Mesenchymal stem cell (in vitro differentiated cells and primary cell): ENCODE results near the gene PTPN14.

ENCODE experiments used
- DNase-seq: peaks from one replicate; pipeline ENCODE4 v3.0.0-alpha.2; 2013
- H2AFZ ChIP-seq: one replicate; pipeline ENCODE4 v1.6.1; 2013; ENCODE audit warnings: low read depth, mild to moderate bottlenecking, control low read depth, inconsistent platforms, low read length, moderate library complexity
- H2AK5ac ChIP-seq: 2 replicates; pipeline ENCODE4 v1.6.1; 2013; ENCODE audit warnings: low read length, moderate library complexity, mild to moderate bottlenecking, inconsistent platforms; ENCODE audit not compliant: severe bottlenecking
- H2BK120ac ChIP-seq: one replicate; pipeline ENCODE4 v1.6.1; 2013; ENCODE audit warnings: low read depth, mild to moderate bottlenecking, inconsistent platforms, low read length, moderate library complexity
- H2BK12ac ChIP-seq, 2 experiments: one replicate each; pipeline ENCODE4 v1.6.1; 2013; ENCODE audit warnings: inconsistent platforms in 2 of 2, low read length in 2 of 2, mild to moderate bottlenecking in 2 of 2, moderate library complexity in 2 of 2, control low read depth in 1 of 2
- H2BK15ac ChIP-seq: one replicate; pipeline ENCODE4 v1.6.1; 2013; ENCODE audit warnings: mild to moderate bottlenecking, low read depth, inconsistent platforms; ENCODE audit not compliant: poor library complexity, severe bottlenecking
- H2BK5ac ChIP-seq: 2 replicates; pipeline ENCODE4 v1.6.1; 2013; ENCODE audit warnings: low read depth, mild to moderate bottlenecking, low read length, control low read depth, inconsistent platforms; ENCODE audit not compliant: poor library complexity, severe bottlenecking
- H3K14ac ChIP-seq, 2 experiments: one replicate each; pipeline ENCODE4 v1.6.1; 2013; ENCODE audit warnings: inconsistent platforms in 2 of 2, low read length in 2 of 2, control low read depth in 1 of 2, mild to moderate bottlenecking in 1 of 2, moderate library complexity in 1 of 2
- H3K18ac ChIP-seq, 2 experiments: one replicate each; pipeline ENCODE4 v1.6.1; 2013; ENCODE audit warnings: inconsistent platforms in 2 of 2, low read length in 2 of 2, control low read depth in 1 of 2, low read depth in 1 of 2, mild to moderate bottlenecking in 1 of 2
- H3K23ac ChIP-seq, 2 experiments: one replicate each; pipeline ENCODE4 v1.6.1; 2013; ENCODE audit warnings: inconsistent platforms in 2 of 2, low read length in 2 of 2, mild to moderate bottlenecking in 2 of 2, moderate library complexity in 2 of 2, control low read depth in 1 of 2
- H3K27ac ChIP-seq: 2 replicates; pipeline ENCODE4 v1.5.1; 2013; ENCODE audit warnings: mild to moderate bottlenecking, moderate library complexity, low read length, control low read depth, inconsistent platforms; ENCODE audit not compliant: poor library complexity, severe bottlenecking
- H3K27me3 ChIP-seq, 2 experiments: 2 replicates each; pipeline versions ENCODE4 v1.6.1 to v1.7.0; 2013; ENCODE audit warnings: low read length in 2 of 2, mild to moderate bottlenecking in 2 of 2, moderate library complexity in 2 of 2, control low read depth in 1 of 2, inconsistent platforms in 1 of 2; ENCODE audit not compliant: control insufficient read depth in 1 of 2, insufficient read depth in 1 of 2
- H3K36me3 ChIP-seq, 2 experiments: 2 replicates each; pipeline versions ENCODE4 v1.6.1 to v1.7.0; 2013; ENCODE audit warnings: low read length in 2 of 2, control low read depth in 1 of 2, inconsistent platforms in 1 of 2, low read depth in 1 of 2, mild to moderate bottlenecking in 1 of 2; ENCODE audit not compliant: insufficient read depth in 2 of 2, control insufficient read depth in 1 of 2
- H3K4ac ChIP-seq, 2 experiments: one replicate each; pipeline ENCODE4 v1.6.1; 2013; ENCODE audit warnings: inconsistent platforms in 2 of 2, low read length in 2 of 2, mild to moderate bottlenecking in 2 of 2, moderate library complexity in 2 of 2, control low read depth in 1 of 2, low read depth in 1 of 2
- H3K4me1 ChIP-seq: 2 replicates; pipeline ENCODE4 v1.6.1; 2013; ENCODE audit warnings: low read depth, low read length, control low read depth; ENCODE audit not compliant: control insufficient read depth, insufficient read depth
- H3K4me2 ChIP-seq: 2 replicates; pipeline ENCODE4 v1.6.1; 2013; ENCODE audit warnings: low read length, mild to moderate bottlenecking, inconsistent platforms; ENCODE audit not compliant: poor library complexity, severe bottlenecking
- H3K4me3 ChIP-seq, 2 experiments: 2 replicates each; pipeline versions ENCODE4 v1.5.1 to v1.7.0; 2013; ENCODE audit warnings: low read length in 2 of 2, mild to moderate bottlenecking in 2 of 2, control low read depth in 1 of 2, low read depth in 1 of 2; ENCODE audit not compliant: insufficient read depth in 1 of 2
- H3K79me1 ChIP-seq: replicated peaks from 2 replicates; pipeline ENCODE4 v1.6.1; 2013; ENCODE audit warnings: mild to moderate bottlenecking, control low read depth, low read length, inconsistent platforms; ENCODE audit not compliant: poor library complexity, severe bottlenecking
- H3K9ac ChIP-seq: 2 replicates; pipeline ENCODE4 v1.7.0; 2013; ENCODE audit warnings: mild to moderate bottlenecking, low read length, moderate library complexity
- H3K9me3 ChIP-seq: 2 replicates; pipeline ENCODE4 v1.7.0; 2013; ENCODE audit warnings: mild to moderate bottlenecking, low read length; ENCODE audit not compliant: control insufficient read depth
- H4K8ac ChIP-seq: one replicate; pipeline ENCODE4 v1.6.1; 2013; ENCODE audit warnings: inconsistent platforms, mild to moderate bottlenecking, low read length, moderate library complexity
- H4K91ac ChIP-seq: one replicate; pipeline ENCODE4 v1.6.1; 2013; ENCODE audit warnings: mild to moderate bottlenecking, low read length, inconsistent platforms
- WGBS: methylation state at CpG from one replicate; pipeline ENCODE4 v1.1.7; 2013; ENCODE audit warnings: mixed read lengths; 5-methylcytosine and 5-hydroxymethylcytosine counted together

PTPN14 gene

GRCh38 chr1:214544791-214545190, 6.6 kb downstream of the PTPN14 start:
- H3K9ac ChIP-seq = no peak overlapping the region
- peaks cover 7 to 16% of the 10 kb centered on the region in 2 experiments for H3K36me3 ChIP-seq
- no peak overlapping the region for H3K14ac ChIP-seq
- H3K18ac ChIP-seq = no peak overlapping the region
- no peak overlapping the region for H3K4ac ChIP-seq
- H4K8ac ChIP-seq = no peak overlapping the region
- no peak overlapping the region for H3K23ac ChIP-seq
- no peak overlapping the region for H3K4me2 ChIP-seq
- no peak overlapping the region for H3K27ac ChIP-seq
- H2BK5ac ChIP-seq = no peak overlapping the region
- H4K91ac ChIP-seq = no peak overlapping the region
- peaks cover 17% of the 10 kb centered on the region for H3K4me1 ChIP-seq
- H3K79me1 ChIP-seq = no peaks in the 10 kb centered on the region
- no peak overlapping the region for H2AFZ ChIP-seq
- no peak overlapping the region for H2BK12ac ChIP-seq
- H3K4me3 ChIP-seq = no peak overlapping the region
- no peaks in the 10 kb centered on the region for H3K9me3 ChIP-seq
- H2BK15ac ChIP-seq = no peak overlapping the region
- no CpG with 5 or more reads among the region's 1 CpG for WGBS
- no peak for DNase-seq
- H2BK120ac ChIP-seq = no peak overlapping the region
- no peaks in the 10 kb centered on the region for H3K27me3 ChIP-seq
- no peak overlapping the region for H2AK5ac ChIP-seq

GRCh38 chr1:214542275-214543199, 8.9 kb downstream of the PTPN14 start:
- H3K9ac ChIP-seq = no peak overlapping the region
- H3K23ac ChIP-seq = no peak overlapping the region
- 87% methylated on average over 8 of the region's 11 CpGs for WGBS
- H3K4me3 ChIP-seq = no peak overlapping the region
- peak overlapping the region in 1 of 2 experiments; percentile 13 for H3K4ac ChIP-seq
- H3K27me3 ChIP-seq = no peaks in the 10 kb centered on the region
- H3K14ac ChIP-seq = peak overlapping the region in 1 of 2 experiments; percentile 30
- no peak overlapping the region for H2AFZ ChIP-seq
- H3K4me2 ChIP-seq = no peak overlapping the region
- H3K27ac ChIP-seq = no peak overlapping the region
- H4K8ac ChIP-seq = peak overlapping the region; percentile 35
- H3K18ac ChIP-seq = peak overlapping the region in 1 of 2 experiments; percentile 28
- H3K4me1 ChIP-seq = peaks cover 17% of the 10 kb centered on the region
- H2AK5ac ChIP-seq = no peak overlapping the region
- H4K91ac ChIP-seq = peak overlapping the region; percentile 34
- no peaks in the 10 kb centered on the region for H3K79me1 ChIP-seq
- H3K9me3 ChIP-seq = no peaks in the 10 kb centered on the region
- peaks cover 7 to 16% of the 10 kb centered on the region in 2 experiments for H3K36me3 ChIP-seq
- no peak overlapping the region for H2BK12ac ChIP-seq
- peak overlapping the region; percentile 60 for H2BK15ac ChIP-seq
- no peak overlapping the region for H2BK120ac ChIP-seq
- DNase-seq = no peak
- H2BK5ac ChIP-seq = no peak overlapping the region

- peaks cover 17% of the 10 kb centered on the region for H3K4me1 ChIP-seq
- no peak overlapping the region for H3K27ac ChIP-seq
- no peak overlapping the region for H4K91ac ChIP-seq
- H2AK5ac ChIP-seq = no peak overlapping the region
- no peak overlapping the region for H2BK15ac ChIP-seq
- no peak overlapping the region for H4K8ac ChIP-seq
- H3K4me3 ChIP-seq = no peak overlapping the region
- no peaks in the 10 kb centered on the region for H3K27me3 ChIP-seq
- H3K18ac ChIP-seq = no peak overlapping the region
- no peak overlapping the region for H3K4ac ChIP-seq
- no peak overlapping the region for H2BK12ac ChIP-seq
- H3K23ac ChIP-seq = no peak overlapping the region
- no peak for DNase-seq
- H2BK5ac ChIP-seq = no peak overlapping the region
- no peak overlapping the region for H2AFZ ChIP-seq
- no peaks in the 10 kb centered on the region for H3K9me3 ChIP-seq
- no peak overlapping the region for H3K4me2 ChIP-seq
- WGBS = 100% methylated on average over 1 of the region's 2 CpGs
- H3K79me1 ChIP-seq = no peaks in the 10 kb centered on the region
- peaks cover 7 to 16% of the 10 kb centered on the region in 2 experiments for H3K36me3 ChIP-seq
- H3K14ac ChIP-seq = no peak overlapping the region
- H2BK120ac ChIP-seq = no peak overlapping the region
- no peak overlapping the region for H3K9ac ChIP-seq
Observed at GRCh38 chr1:214541693-214542092, 9.7 kb downstream of the PTPN14 start.

- Histone ChIP-seq H3K4ac (no peak overlapping the region), H3K4me3 (no peak overlapping the region), H3K27ac (no peak overlapping the region), H3K9ac (no peak overlapping the region), H2BK120ac (no peak overlapping the region), H4K91ac (no peak overlapping the region), H2BK5ac (no peak overlapping the region), H4K8ac (no peak overlapping the region), H2BK15ac (no peak overlapping the region), H3K14ac (no peak overlapping the region), H2AFZ (no peak overlapping the region), H3K9me3 (no peaks in the 10 kb centered on the region), H3K4me2 (no peak overlapping the region), H3K36me3 (peaks cover 7 to 12% of the 10 kb centered on the region in 2 experiments), H3K79me1 (no peaks in the 10 kb centered on the region), H2AK5ac (no peak overlapping the region), H2BK12ac (no peak overlapping the region), H3K23ac (no peak overlapping the region), H3K27me3 (no peaks in the 10 kb centered on the region), H3K4me1 (peaks cover 17% of the 10 kb centered on the region), H3K18ac (no peak overlapping the region)
- DNase-seq = no peak
- WGBS = 94% methylated on average over 2 of the region's 2 CpGs
Observed at GRCh38 chr1:214541206-214541605, 10.2 kb downstream of the PTPN14 start.
